GM13976 (cell line): ENCODE data around the gene TMEM270.

ENCODE experiments used
- DNase-seq: peaks from one replicate; pipeline ENCODE4 v3.0.0; 2012; ENCODE audit warnings: low spot score
- in situ Hi-C: fragments of 300-500 bp; cut with MboI; formaldehyde crosslinking; loops from one replicate; pipeline ENCODE4 v1.12.0; 2022; ENCODE audit warnings: low sequenced_read_pairs, mixed read lengths, inconsistent platforms; ENCODE audit not compliant: unreplicated experiment
- TF ChIP-seq, protein P1 (sequence below): IDR thresholded peaks from 2 replicates; pipeline ENCODE4 v1.5.1; 2012; ENCODE audit warnings: borderline replicate concordance, mild to moderate bottlenecking; ENCODE audit not compliant: insufficient read depth; ENCODE audit errors: extremely low read depth, missing control alignments, control extremely low read depth

TMEM270 gene

DNA sequence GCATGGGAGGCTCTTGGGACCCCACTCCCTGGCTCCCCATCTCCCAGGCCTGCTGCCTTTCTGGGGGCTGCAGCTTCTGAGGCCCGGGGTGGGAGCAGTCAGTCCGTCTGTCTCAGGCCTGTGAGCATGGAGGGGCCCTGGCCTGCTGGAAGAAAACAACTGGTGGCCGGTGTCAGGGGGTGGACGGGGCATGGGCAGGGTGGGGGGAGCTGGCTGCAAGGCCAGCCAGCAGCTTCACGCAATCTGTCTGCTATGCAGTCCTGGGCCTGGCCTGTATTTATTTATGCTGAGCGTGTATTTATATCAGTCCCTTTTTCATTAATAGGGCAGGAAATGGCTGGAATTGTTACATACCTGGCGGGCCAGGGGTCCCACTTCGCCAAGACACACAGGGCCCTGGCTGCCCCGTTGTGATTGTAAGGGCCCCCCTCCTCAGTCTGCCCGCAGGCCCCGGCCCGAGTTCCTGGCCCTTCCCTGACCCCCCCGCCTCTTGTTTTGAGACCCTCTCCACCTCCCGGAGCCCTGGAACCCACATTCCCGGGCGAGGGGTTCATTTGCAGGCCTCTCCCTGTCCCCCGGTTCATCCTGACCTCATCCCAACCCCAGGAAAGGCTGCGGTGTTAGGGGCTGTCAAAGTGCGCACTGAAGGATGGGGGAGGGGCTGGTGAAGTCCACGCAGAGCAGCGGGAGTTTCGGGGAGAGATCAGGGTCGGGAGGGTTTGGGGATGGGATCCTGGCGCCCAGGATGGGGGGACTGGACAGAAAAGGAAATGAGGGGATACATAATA, 8.2 kb downstream of the TMEM270 start:
- in situ Hi-C loops: no loop called here
- TF ChIP-seq, protein P1, sequence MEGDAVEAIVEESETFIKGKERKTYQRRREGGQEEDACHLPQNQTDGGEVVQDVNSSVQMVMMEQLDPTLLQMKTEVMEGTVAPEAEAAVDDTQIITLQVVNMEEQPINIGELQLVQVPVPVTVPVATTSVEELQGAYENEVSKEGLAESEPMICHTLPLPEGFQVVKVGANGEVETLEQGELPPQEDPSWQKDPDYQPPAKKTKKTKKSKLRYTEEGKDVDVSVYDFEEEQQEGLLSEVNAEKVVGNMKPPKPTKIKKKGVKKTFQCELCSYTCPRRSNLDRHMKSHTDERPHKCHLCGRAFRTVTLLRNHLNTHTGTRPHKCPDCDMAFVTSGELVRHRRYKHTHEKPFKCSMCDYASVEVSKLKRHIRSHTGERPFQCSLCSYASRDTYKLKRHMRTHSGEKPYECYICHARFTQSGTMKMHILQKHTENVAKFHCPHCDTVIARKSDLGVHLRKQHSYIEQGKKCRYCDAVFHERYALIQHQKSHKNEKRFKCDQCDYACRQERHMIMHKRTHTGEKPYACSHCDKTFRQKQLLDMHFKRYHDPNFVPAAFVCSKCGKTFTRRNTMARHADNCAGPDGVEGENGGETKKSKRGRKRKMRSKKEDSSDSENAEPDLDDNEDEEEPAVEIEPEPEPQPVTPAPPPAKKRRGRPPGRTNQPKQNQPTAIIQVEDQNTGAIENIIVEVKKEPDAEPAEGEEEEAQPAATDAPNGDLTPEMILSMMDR: no peak
- DNase-seq: no peak

- DNase-seq: no peak
- in situ Hi-C loops: no loop called here
- TF ChIP-seq, protein P1: no peak
Observed at GRCh38 chr7:73870041-73870492, 9.1 kb downstream of the TMEM270 start.

GRCh38 chr7:73871163-73872011, 10.4 kb downstream of the TMEM270 start:
- TF ChIP-seq, protein P1: no peak
- no peak for DNase-seq
- in situ Hi-C loops: no loop called here

GRCh38 chr7:73872056-73872908, 11.3 kb downstream of the TMEM270 start:
- in situ Hi-C loops: no loop called here
- TF ChIP-seq, protein P1: no peak

DNA sequence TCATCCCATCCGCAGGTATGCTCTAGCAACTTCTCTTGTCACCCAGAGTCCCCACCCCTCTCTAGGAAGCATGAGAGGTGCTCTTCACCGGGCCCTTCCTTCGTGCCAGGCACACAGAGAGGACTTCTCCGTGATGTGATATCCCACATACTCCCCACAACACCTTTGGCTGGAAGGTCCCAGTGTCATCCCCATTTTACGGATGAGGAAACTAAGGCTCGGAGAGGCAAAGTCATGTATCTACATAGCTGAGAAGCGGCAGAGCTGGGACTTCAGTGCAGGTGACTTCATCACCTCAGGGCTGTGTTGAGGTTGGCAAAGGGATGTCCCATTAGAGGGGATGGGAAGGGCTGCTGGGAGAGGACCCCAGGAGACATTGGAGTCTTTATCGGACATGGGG, 15.4 kb downstream of the TMEM270 start:
- TF ChIP-seq, protein P1: no peak
- in situ Hi-C loops: no loop called here
- DNase-seq: no peak

More at GRCh38 chr7:73872056-73872908, 11.3 kb downstream of the TMEM270 start:
- DNase-seq: no peak

DNA sequence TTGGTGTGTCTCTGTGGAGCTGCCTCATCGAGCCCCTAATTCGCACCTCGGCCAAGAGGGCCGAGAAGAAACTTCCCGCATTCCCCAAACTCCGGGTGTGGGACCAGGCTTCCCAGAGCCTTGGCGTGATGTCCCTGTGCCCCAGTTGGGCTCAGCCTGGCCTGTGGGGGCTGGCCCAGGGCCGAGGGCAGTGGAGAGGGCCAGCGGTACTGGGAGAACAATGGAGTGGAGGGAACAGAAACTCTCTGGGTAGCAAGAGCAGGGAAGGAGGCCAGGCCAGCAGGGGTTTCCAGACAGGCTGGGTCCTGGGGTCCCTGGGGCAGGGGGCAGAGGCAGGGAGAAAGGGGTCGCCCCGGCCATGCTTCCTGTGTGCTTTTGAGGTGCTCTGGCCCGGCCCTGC, 16.0 kb downstream of the TMEM270 start:
- DNase-seq: no peak
- in situ Hi-C loops: no loop called here
- TF ChIP-seq, protein P1: no peak
